Endodermal cell (in vitro differentiated cells): ENCODE data around the gene COLEC11. TPM values are rescaled to one million over a fixed set of nuclear protein-coding genes. Genes with fewer than 3 reads are reported as not detected.

Experiments
- DNase-seq: peaks from one replicate; pipeline ENCODE4 v3.0.0-alpha.2; 2017
- H3K27ac ChIP-seq: 2 replicates; pipeline ENCODE4 v1.5.1; 2013; ENCODE audit warnings: mild to moderate bottlenecking, low read depth, low read length, moderate library complexity
- H3K27me3 ChIP-seq: 2 replicates; pipeline ENCODE4 v1.6.1; 2013; ENCODE audit warnings: mild to moderate bottlenecking, low read length, moderate library complexity; ENCODE audit not compliant: insufficient read depth, control insufficient read depth, poor library complexity, severe bottlenecking
- H3K36me3 ChIP-seq: 2 replicates; pipeline ENCODE4 v1.7.0; 2013; ENCODE audit warnings: mild to moderate bottlenecking, low read length, moderate library complexity; ENCODE audit not compliant: control insufficient read depth, insufficient read depth
- H3K4me1 ChIP-seq: one replicate; pipeline ENCODE4 v1.7.0; 2013; ENCODE audit warnings: low read length; ENCODE audit not compliant: control insufficient read depth, insufficient read depth
- H3K4me3 ChIP-seq: 2 replicates; pipeline ENCODE4 v1.5.1; 2013; ENCODE audit warnings: mild to moderate bottlenecking, low read length, moderate library complexity
- H3K9ac ChIP-seq: 2 replicates; pipeline ENCODE4 v1.6.1; 2013; ENCODE audit warnings: mild to moderate bottlenecking, low read length, moderate library complexity; ENCODE audit not compliant: poor library complexity, severe bottlenecking; ENCODE audit errors: extremely low read depth
- H3K9me3 ChIP-seq: 2 replicates; pipeline ENCODE4 v1.6.1; 2013; ENCODE audit warnings: mild to moderate bottlenecking, low read length, moderate library complexity; ENCODE audit not compliant: control insufficient read depth
- H3K27ac Mint-ChIP-seq: 2 replicates; pipeline ENCODE4 v1.8.0; 2020; ENCODE audit warnings: mixed read lengths
- H3K27me3 Mint-ChIP-seq: 2 replicates; pipeline ENCODE4 v1.8.0; 2021; ENCODE audit warnings: mild to moderate bottlenecking, mixed read lengths; ENCODE audit not compliant: insufficient read depth
- H3K36me3 Mint-ChIP-seq: 2 replicates; pipeline ENCODE4 v1.8.0; 2020; ENCODE audit warnings: low read depth, mixed read lengths
- H3K4me1 Mint-ChIP-seq: 2 replicates; pipeline ENCODE4 v1.8.0; 2020; ENCODE audit warnings: mixed read lengths
- H3K4me3 Mint-ChIP-seq: 2 replicates; pipeline ENCODE4 v1.8.0; 2020; ENCODE audit warnings: mild to moderate bottlenecking, moderate library complexity, mixed read lengths
- H3K9me3 Mint-ChIP-seq: 2 replicates; pipeline ENCODE4 v1.8.0; 2020; ENCODE audit warnings: mild to moderate bottlenecking, mixed read lengths
- WGBS, 2 experiments: methylation state at CpG; one replicate each; pipeline versions ENCODE4 v1.1.5 to v1.1.7; 2013; ENCODE audit warnings: missing lambda C conversion rate in 2 of 2, mixed read lengths in 1 of 2; ENCODE audit not compliant: insufficient coverage in 1 of 2, insufficient read length in 1 of 2; 5-methylcytosine and 5-hydroxymethylcytosine counted together
- total RNA-seq, 2 donors: library from RNA; stranded (reverse); fragmentation: NEBNext Ultra II Directional in 1 of 2; extraction: Animal tissue kit (Norgen Biotek cat#: 25700) in 1 of 2; gene quantifications; 2 replicates in 1 of 2; 3 replicates in 1 of 2; pipeline ENCODE4 v1.2.1, GENCODE V29; 2021
- TF ChIP-seq, protein P1 (sequence below): fragments of 200-600 bp; sonication (generic); conservative IDR thresholded peaks from 2 replicates; pipeline ENCODE4 v1.5.0; 2021; ENCODE audit warnings: antibody characterized with exemption, mild to moderate bottlenecking

COLEC11 gene
- total RNA-seq, 2 donors from 2014 or later, result 1.1 to 1.5 TPM

DNA sequence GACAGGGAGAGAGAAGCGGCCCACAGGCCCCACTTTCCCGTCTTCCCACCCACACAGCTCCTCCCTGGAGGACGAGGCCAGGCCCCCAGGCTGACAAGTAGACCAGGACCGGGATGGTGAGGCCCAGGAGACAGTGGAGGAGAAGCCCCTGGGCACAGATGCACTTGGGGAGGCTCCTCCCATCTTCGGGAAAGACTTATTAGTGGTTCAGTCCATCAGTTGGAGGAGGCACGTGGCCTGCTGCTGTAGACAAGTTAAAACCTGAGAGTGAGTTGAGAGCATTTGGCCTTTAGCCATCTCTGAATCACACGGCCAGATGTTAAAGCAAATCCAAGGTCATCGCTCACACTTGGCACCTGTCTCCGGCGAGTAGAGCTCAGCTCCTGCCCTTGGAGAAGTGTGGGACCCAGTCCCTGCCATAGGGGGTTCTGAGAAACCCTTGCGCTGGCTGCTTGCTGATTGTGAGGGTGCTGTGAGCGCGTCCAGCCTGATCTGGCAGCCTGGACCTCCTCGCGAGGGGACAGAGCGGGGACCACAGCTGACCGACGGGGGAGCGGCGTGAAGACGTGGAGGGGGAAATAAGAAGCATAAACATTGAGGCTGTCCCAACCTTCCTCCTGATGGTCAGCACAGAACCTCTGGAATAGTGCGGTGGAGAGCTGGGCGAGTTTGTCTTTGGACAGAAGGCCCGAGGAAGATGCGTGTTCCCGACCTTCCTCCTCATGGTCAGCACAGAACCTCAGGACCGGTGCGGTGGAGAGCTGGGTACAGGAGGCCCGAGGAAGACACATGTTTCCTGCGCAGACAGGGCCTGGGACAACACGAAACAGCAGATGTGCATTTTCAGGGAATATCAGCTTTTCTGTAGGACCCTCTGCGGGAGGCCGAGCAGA, 38.4 kb downstream of the COLEC11 start:
- Histone ChIP-seq H3K4me3 (no peak overlapping the region), H3K27me3 (no peaks in the 10 kb centered on the region), H3K9me3 (no peaks in the 10 kb centered on the region), H3K4me1 (no peaks in the 10 kb centered on the region), H3K9ac (no peak overlapping the region), H3K36me3 (no peaks in the 10 kb centered on the region), H3K27ac (no peak overlapping the region)
- DNase-seq, result peak; percentile 26
- no peak overlapping the region for H3K27ac Mint-ChIP-seq
- peaks cover 23% of the 10 kb centered on the region for H3K27me3 Mint-ChIP-seq
- no peaks in the 10 kb centered on the region for H3K36me3 Mint-ChIP-seq
- peaks cover 2% of the 10 kb centered on the region for H3K4me1 Mint-ChIP-seq
- TF ChIP-seq, protein P1, sequence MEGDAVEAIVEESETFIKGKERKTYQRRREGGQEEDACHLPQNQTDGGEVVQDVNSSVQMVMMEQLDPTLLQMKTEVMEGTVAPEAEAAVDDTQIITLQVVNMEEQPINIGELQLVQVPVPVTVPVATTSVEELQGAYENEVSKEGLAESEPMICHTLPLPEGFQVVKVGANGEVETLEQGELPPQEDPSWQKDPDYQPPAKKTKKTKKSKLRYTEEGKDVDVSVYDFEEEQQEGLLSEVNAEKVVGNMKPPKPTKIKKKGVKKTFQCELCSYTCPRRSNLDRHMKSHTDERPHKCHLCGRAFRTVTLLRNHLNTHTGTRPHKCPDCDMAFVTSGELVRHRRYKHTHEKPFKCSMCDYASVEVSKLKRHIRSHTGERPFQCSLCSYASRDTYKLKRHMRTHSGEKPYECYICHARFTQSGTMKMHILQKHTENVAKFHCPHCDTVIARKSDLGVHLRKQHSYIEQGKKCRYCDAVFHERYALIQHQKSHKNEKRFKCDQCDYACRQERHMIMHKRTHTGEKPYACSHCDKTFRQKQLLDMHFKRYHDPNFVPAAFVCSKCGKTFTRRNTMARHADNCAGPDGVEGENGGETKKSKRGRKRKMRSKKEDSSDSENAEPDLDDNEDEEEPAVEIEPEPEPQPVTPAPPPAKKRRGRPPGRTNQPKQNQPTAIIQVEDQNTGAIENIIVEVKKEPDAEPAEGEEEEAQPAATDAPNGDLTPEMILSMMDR, result no peak
- 94 to 97% methylated on average over 25 to 33 of the region's 33 CpGs for WGBS, 2 experiments
- no peak overlapping the region for H3K4me3 Mint-ChIP-seq
- no peaks in the 10 kb centered on the region for H3K9me3 Mint-ChIP-seq

DNA sequence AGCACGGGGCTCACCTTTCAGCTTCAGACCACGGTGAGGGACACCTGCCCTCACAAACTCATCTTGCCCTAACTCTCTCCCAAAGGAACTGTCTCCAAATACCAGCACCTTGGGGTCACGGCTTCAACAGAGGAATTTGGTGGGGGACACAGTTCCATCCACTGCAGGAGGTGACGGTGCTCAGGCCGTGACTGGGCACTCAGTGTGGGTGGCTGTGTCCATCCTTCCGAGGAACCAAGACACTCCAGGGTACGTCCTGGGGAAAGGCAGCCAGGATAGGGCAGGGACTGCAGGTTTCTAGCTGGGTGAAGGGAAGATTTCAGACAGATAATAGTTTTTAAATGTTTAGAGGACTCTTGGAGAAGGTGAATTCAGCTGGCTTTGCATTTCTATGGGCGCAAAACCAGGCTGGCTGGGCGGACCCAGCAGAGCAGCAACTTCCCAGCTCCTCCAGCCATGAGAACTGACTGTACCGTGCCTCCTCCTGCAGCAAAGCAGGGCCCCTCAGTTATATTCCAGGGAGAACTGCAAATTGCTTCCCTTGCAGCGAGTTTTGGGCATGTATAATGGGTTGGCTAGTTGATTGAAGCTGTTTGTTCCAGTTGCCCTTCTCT, 39.2 kb downstream of the COLEC11 start:
- TF ChIP-seq, protein P1, result no peak
- Mint-ChIP-seq H3K4me3 (no peak overlapping the region), H3K4me1 (no peaks in the 10 kb centered on the region), H3K27ac (no peak overlapping the region), H3K27me3 (peaks cover 17% of the 10 kb centered on the region), H3K9me3 (no peaks in the 10 kb centered on the region), H3K36me3 (no peaks in the 10 kb centered on the region)
- no peak overlapping the region for H3K4me3 ChIP-seq
- H3K4me1 ChIP-seq, result no peaks in the 10 kb centered on the region
- no peaks in the 10 kb centered on the region for H3K27me3 ChIP-seq
- DNase-seq, result peak; percentile 44
- no peaks in the 10 kb centered on the region for H3K9me3 ChIP-seq
- WGBS, 2 experiments, result 88% methylated on average over 7 to 11 of the region's 11 CpGs
- H3K36me3 ChIP-seq, result no peaks in the 10 kb centered on the region
- H3K9ac ChIP-seq, result no peak overlapping the region
- H3K27ac ChIP-seq, result no peak overlapping the region

DNA sequence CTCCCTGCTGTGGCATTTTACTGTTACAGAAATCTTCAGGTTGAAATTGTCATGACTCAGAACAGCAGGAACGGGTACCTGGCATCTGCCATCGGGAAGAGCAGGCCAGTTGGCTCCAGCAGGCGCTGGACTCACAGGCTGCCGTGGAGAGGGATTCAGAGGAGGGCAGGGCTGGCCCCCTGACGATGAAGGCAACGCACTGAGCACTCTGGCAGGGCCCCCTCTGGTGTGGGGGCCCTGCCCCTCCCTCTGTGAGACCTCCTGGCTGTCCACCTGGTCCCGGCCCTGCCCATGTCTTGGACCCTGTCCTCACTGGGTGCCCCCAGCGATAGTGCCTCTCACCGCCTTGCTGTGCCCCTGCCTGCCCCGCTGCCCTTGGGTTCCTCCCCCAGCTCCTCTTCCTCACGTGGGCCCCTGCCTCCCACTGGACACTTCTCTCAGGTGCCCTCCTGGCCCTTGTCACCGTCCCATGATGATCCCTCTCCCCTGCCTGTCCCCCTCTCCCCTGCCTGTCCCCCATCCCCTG, 39.7 kb downstream of the COLEC11 start:
- peak; percentile 26 for DNase-seq
- Histone ChIP-seq H3K4me3 (no peak overlapping the region), H3K27me3 (no peaks in the 10 kb centered on the region), H3K9ac (no peak overlapping the region), H3K36me3 (no peaks in the 10 kb centered on the region), H3K9me3 (no peaks in the 10 kb centered on the region), H3K27ac (no peak overlapping the region), H3K4me1 (no peaks in the 10 kb centered on the region)
- TF ChIP-seq, protein P1, result no peak
- Mint-ChIP-seq H3K36me3 (no peaks in the 10 kb centered on the region), H3K27me3 (peaks cover 17% of the 10 kb centered on the region), H3K27ac (no peak overlapping the region), H3K4me1 (no peaks in the 10 kb centered on the region), H3K9me3 (no peaks in the 10 kb centered on the region), H3K4me3 (no peak overlapping the region)
- 86 to 91% methylated on average over 7 to 12 of the region's 12 CpGs for WGBS, 2 experiments
